GDM1 (cell line): ENCODE data around the gene LRRC10B.
"Not testable (repeated sequence)": the region's sequence is repeated elsewhere in the genome, so short reads cannot be mapped to it uniquely, and the experiment has no call there.

Experiments
- DNase-seq: peaks from one replicate; lab custom pipeline; 2025; lab: John Stamatoyannopoulos, UW

LRRC10B gene

GRCh38 chr11:61507962-61508861, at the start of gene LRRC10B:
Gene LRRC10B (plus strand): TSS chr11:61508749. CDS start chr11:61508999, 250 bp downstream.
- DNase-seq = no peak

DNA sequence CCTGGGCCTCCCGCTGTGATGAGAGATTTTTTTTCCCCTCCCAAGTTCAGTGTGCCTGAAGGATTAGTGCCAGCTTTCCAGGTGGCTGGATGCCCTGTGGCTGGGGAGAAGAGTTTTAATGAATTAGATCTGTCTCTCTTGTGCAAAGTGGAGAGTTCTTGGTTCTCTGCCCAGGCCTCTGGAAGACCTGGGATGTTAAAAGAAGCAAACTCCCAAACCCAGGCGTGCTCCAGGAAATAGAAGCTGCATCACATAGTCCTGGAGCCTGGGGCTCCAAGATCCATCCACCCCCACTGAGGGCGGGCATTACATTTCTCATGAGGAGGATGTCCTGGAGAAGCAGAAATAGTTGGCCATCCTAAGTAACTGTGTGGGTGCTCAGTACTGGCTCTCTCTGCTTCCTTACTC, 48.1 kb upstream of the LRRC10B start:
- no peak for DNase-seq

- no peak for DNase-seq
These were observed 47.6 kb upstream of the LRRC10B start for GRCh38 chr11:61460986-61461385.

- not testable (repeated sequence) for DNase-seq
These were observed 40.9 kb upstream of the LRRC10B start for GRCh38 chr11:61467602-61468001.

GRCh38 chr11:61468002-61468401, 40.5 kb upstream of the LRRC10B start:
- DNase-seq = no peak

DNA sequence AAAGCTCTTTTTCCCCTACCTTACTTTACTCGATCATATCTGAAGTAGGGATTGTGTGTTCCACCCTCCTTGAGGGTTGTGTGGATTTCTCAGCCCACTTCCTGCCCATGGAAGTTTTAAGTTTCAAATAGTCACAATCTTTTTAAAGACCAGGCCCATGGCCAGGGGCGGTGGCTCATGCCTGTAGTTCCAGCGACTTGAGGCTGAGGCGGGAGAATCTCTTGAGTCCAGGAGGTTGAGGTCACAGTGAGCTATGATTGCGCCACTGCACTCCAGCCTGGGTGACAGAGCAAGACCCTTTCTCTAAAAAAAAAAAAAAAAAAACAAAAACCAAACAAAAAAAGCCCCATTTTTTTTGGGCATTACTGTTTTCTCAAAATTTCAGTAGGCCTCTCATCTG, 36.3 kb upstream of the LRRC10B start:
- no peak for DNase-seq

DNA sequence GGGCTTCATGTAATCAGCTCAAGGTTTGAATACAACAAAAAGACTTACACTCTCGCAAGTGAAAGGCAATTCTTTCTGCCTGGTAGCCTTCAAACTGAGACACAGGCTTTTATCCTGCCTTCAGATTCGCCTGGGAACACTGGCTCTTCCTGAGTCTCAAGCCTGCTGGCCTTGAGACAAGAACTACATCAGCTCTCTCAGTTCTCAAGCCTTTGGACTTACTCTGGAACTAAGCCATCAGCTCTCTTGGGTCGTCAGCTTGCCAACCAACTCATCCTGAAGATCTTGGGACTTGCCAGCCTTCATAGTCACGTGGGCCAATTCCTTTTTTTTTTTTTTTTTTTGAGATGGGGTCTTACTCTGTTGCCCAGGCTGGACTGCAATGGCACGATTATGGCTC, 35.7 kb upstream of the LRRC10B start:
- no peak for DNase-seq

DNA sequence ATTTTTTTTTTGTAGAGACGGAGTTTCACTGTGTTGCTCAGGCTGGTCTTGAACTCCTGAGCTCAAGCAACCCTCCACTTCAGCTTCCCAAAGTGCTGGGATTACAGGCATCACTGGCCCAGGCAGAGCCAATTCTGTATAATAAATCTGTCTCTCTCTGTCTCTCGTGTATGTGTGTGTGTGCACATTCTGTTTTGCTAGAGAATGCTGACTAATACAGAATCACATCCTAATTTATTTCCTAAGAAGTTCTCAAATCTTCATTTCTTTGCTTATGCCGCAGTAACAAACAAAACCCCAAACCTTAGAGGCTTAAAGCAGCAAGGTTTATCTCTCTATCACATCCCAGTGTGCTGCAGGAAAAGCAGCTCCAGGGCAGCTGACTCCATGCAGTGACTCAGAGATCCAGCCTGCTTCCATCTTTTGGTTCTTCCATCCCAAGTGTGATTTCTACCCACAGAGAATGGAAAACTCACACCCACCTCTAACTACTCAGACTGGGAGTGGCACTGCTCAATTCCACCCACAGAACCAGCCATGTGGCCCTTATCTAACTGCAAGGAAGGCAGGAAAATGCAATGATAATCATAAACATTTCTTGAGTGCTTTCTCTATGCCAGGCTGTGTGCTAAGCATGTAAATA, 35.1 kb upstream of the LRRC10B start:
- DNase-seq = no peak

DNA sequence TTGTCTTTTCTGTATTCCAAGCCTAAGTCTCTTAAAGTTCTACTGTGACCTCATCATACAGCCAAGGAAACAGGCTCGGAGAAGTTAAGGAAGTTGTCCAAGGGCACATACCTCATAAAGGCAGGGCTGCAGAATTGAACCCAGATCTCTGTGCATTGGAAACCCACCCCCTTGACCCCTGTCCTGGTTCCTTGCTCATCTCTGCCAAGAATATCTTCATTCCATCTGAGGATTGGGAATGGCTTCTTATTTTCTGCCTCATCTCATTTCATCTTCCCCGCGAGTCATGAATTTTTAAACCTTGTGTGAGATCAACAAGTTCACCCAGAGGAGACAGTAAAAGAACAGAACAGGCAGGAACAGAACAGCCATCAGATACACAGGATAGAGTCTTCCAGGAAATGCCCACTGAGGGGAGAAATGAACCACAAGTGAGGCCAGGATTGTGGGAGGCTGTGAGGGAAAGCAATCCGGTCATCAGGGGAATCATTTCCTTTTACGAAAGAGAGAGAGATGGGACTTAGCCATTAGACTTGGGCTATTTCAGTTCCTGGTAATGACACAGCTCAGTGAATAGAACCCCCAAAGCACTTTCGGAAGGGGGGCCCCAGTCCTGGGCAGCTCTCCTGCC, 34.4 kb upstream of the LRRC10B start:
- DNase-seq = no peak

- no peak for DNase-seq
These were observed 33.1 kb upstream of the LRRC10B start for GRCh38 chr11:61475433-61475832.

DNA sequence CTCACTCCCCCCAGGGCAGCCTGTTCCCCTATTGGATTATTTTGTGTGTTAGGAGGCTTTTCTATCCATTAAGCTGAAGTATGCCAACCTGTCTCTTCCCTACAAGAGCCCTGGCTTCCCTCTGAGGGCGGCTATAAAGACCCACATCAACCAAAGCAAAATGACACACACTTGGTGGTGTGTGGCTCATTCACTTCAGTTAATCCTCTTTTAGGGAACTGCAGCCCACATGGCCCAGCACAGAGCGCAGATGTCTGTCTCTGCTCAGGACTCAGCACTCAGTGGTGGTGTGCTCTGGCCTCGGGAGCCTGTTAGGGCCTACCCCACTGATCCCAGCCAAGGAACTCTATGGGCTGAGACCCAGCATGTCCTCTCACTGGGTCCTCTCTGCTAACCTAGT, 32.2 kb upstream of the LRRC10B start:
- no peak for DNase-seq

GRCh38 chr11:61477126-61477525, 31.4 kb upstream of the LRRC10B start:
- no peak for DNase-seq

GRCh38 chr11:61477727-61478148, 30.8 kb upstream of the LRRC10B start:
- DNase-seq = no peak

DNA sequence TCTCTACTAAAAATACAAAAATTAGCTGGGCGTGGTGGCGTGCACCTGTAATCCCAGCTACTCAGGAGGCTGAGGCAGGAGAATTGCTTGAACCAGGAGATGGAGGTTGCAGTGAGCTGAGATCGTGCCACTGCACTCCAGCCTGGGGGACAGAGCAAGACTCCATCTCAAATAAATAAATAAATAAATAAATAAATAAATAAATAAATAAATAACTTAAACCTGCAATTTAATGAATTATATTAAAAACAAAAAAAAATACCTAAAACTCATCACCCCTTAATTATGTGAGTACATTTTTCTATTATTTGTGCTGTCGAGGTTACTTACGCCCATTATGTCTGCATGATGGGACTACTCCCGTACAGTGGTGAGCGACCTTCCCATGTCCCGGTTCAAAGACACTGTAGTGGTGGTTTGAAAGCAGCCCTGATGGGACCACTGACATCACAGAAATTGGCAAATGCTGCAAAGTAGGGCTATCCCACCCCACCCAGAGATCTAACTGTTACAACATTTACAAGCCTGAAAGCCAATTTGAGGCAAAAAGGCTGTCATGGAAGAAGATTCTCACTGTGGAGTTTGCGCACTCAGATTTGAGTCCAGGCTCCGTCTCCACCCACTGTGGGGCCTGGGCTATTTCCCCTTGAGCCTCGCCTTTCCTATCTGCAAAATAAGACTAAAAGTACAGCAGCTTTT, 29.0 kb upstream of the LRRC10B start:
- not testable (repeated sequence) for DNase-seq

DNA sequence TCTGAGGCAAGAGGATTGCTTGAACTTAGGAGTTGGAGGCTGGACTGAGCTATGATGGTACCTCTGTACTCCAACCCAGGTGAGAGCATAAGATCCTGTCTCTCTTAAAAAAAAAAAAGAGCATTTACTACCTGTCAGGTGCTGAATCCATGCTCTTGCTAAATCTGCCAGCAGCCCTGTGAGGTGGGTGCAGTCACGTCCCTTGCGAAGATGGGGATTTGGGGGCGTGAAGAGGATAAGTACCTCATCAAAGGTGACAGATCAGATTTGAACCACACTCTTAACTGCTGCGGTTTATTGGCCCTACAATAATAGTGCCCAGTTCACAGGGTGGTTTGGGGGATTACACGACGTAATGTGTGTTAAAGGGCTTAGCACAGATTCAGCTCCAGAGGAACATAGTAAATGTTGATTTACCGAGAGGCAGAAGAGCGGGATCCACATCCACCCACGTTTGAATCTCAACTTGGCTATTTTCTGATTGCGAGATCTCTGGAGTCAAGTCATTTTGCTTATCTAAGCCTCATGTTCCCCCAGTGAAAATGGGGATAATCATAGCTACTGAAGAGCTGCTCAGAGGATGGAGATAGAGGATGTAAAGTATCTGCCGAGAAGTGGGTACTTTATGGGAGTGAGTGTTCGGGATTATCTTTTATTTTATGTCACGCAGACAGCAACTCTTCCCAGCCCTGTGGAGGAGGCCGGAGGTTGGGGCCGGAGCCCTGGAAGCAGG, 28.1 kb upstream of the LRRC10B start:
- DNase-seq = no peak

DNA sequence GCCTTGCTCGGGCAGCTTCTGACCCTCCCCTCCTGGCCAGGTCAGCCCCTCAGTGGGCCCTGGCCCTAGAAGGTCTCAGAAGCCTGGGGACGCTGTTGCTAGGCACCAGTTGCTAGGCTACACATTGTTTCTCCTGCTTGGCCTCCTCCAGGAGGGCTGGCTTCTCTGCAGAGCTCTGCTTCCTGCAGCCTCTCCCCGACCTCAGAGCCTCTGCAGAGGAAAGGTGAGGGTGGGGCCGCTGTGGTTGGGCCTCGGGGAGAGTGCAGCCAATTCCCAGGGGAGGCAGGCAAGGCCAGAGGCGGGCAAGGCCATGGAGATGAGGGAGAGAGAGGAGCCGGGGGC, 27.6 kb upstream of the LRRC10B start:
- DNase-seq = no peak

DNA sequence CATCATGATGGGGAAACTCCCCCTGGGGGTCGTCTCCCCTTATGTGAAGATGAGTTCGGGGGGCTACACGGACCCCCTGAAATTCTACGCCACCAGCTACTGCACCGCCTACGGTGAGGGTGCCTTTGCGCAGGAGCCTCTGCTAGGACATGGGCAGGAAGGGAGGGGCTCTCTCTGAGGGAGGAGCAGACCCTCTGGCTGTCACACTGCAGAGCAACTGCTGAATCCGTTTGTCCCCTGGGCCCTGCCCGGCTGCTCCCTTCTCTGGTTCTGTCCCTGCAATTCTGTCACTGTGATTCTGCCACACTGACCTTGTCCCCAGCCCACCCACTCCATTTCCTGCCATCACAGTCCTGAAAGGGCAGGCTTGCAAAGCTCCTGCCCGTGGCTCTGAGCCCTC, 26.7 kb upstream of the LRRC10B start:
- no peak for DNase-seq

GRCh38 chr11:61482513-61482912, 26.0 kb upstream of the LRRC10B start:
- DNase-seq = no peak

- no peak for DNase-seq
These were observed 24.0 kb upstream of the LRRC10B start for GRCh38 chr11:61484541-61484940.

DNA sequence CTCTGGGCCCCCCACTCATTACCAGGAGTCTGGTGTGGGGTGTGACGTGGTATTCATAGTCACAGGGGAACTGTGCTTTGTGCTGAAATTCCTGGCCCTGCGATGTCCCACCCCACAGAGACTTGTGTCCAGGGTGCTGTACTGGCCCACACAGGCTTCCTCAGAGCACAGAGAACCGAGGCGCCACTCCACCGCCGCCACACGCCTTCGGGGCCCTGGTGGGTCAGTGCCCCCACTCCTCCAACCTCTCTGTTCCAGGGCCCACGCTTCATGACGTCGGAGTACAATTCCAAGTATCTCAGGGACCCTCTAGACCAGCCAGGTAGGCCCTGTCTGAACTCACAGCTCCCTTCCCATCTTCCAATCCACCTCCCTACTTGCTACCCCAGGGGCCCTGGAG, 23.5 kb upstream of the LRRC10B start:
- DNase-seq = no peak

DNA sequence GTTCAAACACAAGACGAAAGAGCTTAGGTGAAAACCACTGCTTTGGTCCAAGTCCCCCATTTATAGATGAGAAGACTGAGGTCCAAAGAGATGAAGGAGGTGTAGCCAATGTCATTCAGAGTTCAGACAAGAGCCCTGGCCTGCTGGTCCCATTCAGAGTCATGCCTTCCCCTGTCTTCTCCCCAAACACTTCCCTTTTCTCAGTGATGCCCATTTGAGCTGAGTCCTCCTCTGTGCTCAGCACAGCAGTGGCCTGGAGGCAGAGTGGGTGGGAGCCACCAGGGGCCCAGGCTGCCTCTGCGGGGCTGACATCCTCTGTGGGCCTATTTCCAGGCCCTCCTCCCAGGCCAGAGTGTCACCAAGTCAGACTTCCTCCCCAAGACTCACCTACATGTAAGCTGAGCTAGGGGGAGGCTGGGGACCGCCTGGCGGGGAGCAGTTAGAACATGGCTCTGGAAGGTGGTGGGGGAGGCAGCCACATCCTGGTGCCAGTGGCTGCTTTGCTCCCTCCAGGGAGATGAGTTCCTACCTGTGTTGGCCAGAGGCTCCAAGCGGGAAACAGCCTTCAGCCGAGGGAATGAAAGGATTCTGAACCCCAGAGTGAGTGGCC, 22.4 kb upstream of the LRRC10B start:
- no peak for DNase-seq
